Measurements from ENCODE around the gene HTR1D.

Gene HTR1D

GRCh38 chr1:23249787-23250454, 32.6 kb upstream of the HTR1D start:
- DNase-seq: no peak
- Histone ChIP-seq H3K4me1 (no peaks in the 10 kb centered on the region), H3K4me3 (no peak overlapping the region), H3K36me3 (no peaks in the 10 kb centered on the region), H3K27ac (no peak overlapping the region), H3K9me3 (no peaks in the 10 kb centered on the region), H3K27me3 (no peaks in the 10 kb centered on the region)
- intact Hi-C loops (cut with DNase I; ENCODE audit: low total_unique reads): no loop called here
- TF ChIP-seq, protein P1, sequence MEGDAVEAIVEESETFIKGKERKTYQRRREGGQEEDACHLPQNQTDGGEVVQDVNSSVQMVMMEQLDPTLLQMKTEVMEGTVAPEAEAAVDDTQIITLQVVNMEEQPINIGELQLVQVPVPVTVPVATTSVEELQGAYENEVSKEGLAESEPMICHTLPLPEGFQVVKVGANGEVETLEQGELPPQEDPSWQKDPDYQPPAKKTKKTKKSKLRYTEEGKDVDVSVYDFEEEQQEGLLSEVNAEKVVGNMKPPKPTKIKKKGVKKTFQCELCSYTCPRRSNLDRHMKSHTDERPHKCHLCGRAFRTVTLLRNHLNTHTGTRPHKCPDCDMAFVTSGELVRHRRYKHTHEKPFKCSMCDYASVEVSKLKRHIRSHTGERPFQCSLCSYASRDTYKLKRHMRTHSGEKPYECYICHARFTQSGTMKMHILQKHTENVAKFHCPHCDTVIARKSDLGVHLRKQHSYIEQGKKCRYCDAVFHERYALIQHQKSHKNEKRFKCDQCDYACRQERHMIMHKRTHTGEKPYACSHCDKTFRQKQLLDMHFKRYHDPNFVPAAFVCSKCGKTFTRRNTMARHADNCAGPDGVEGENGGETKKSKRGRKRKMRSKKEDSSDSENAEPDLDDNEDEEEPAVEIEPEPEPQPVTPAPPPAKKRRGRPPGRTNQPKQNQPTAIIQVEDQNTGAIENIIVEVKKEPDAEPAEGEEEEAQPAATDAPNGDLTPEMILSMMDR (IDR thresholded peaks at IDR 0.05): no peak

- TF ChIP-seq, protein P1 (IDR thresholded peaks at IDR 0.05): no peak
- DNase-seq: no peak
Measured at GRCh38 chr1:23247276-23247675, 30.0 kb upstream of the HTR1D start.

DNA sequence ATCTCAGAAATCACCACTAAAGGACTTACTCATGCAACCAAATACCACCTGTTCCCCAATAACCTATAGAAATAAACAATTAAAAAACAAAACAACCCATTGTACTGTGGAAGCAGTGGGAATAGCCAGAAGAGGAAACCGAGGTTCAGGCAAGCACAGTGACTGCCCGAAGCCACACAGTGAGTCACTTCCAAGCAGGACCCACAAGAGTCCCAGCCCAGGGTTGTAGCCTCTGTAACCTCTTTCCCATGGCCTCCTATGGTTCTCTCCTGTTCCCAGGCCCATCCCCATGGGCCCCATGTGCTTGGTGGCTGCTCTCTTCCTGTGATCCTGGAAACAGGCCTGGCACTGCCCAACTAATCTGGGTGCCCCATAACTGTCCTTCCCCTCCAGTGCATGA, 29.0 kb upstream of the HTR1D start:
- TF ChIP-seq, protein P1 (IDR thresholded peaks at IDR 0.05): no peak
- Histone ChIP-seq H3K27me3 (no peaks in the 10 kb centered on the region), H3K27ac (no peak overlapping the region), H3K9me3 (no peaks in the 10 kb centered on the region), H3K4me3 (no peak overlapping the region), H3K36me3 (no peaks in the 10 kb centered on the region), H3K4me1 (no peaks in the 10 kb centered on the region)
- intact Hi-C loops (cut with DNase I; ENCODE audit: low total_unique reads): no loop called here
- no peak for DNase-seq

More at GRCh38 chr1:23247276-23247675, 30.0 kb upstream of the HTR1D start:
- Histone ChIP-seq H3K27ac (no peak overlapping the region), H3K4me1 (no peaks in the 10 kb centered on the region), H3K9me3 (no peaks in the 10 kb centered on the region), H3K36me3 (no peaks in the 10 kb centered on the region), H3K27me3 (no peaks in the 10 kb centered on the region), H3K4me3 (no peak overlapping the region)
- intact Hi-C loops (cut with DNase I; ENCODE audit: low total_unique reads): no loop called here

DNA sequence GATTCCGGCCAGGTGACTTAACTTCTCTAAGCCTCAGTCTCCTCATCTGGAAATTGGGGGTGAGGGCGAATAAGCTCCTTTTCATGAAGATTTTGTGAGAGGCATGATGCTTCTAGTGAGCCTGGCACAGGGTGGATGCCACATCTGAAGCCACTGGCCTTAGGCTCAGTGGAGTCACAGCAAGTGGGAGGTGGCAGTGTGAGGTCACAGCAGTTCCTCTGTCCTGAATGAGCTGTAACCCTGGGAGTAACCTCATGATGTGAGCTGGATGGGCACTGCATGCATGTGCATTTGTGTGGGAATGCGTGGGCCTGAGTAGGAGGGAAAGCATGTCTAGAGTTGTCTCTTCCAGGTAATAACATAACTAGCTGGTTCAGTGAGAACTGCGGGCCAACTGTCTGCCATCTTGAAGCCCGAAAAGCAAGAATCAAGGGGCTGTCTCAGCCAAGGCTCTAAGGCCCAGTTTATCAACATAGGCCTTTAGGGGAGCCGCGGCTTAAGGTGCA, 27.0 kb upstream of the HTR1D start:
- Histone ChIP-seq H3K4me1 (no peaks in the 10 kb centered on the region), H3K4me3 (no peak overlapping the region), H3K9me3 (no peaks in the 10 kb centered on the region), H3K36me3 (no peaks in the 10 kb centered on the region), H3K27ac (no peak overlapping the region), H3K27me3 (peaks cover 0 to 9% of the 10 kb centered on the region in 2 donors)
- DNase-seq: no peak
- TF ChIP-seq, protein P1 (IDR thresholded peaks at IDR 0.05): no peak
- intact Hi-C loops (cut with DNase I; ENCODE audit: low total_unique reads): no loop called here

- H3K9me3 ChIP-seq: no peaks in the 10 kb centered on the region
- H3K27me3 ChIP-seq: peaks cover 0 to 15% of the 10 kb centered on the region in 2 donors
- H3K4me1 ChIP-seq: no peaks in the 10 kb centered on the region
- TF ChIP-seq, protein P1 (IDR thresholded peaks at IDR 0.05): no peak
- H3K36me3 ChIP-seq: no peaks in the 10 kb centered on the region
- H3K4me3 ChIP-seq: no peak overlapping the region
- DNase-seq: no peak
- intact Hi-C loops (cut with DNase I; ENCODE audit: low total_unique reads): no loop called here
- H3K27ac ChIP-seq: no peak overlapping the region
Measured at GRCh38 chr1:23242414-23242813, 25.1 kb upstream of the HTR1D start.
